Epithelial cell of esophagus (primary cell): Measurements from ENCODE around the gene PKIG.

ENCODE experiments used
- DNase-seq: peaks from one replicate; pipeline ENCODE4 v3.0.0; 2010; ENCODE audit warnings: low read depth
- H3K4me3 ChIP-seq: 2 replicates; pipeline ENCODE4 v1.5.1; 2011; ENCODE audit warnings: mild to moderate bottlenecking, low read length, control low read depth
- TF ChIP-seq, protein P1 (sequence below): IDR thresholded peaks from 2 replicates; pipeline ENCODE4 v1.5.1; 2011; ENCODE audit warnings: low read depth, mild to moderate bottlenecking, low read length, control low read depth, inconsistent platforms; ENCODE audit not compliant: insufficient read depth; ENCODE audit errors: missing control alignments

The PKIG gene

DNA sequence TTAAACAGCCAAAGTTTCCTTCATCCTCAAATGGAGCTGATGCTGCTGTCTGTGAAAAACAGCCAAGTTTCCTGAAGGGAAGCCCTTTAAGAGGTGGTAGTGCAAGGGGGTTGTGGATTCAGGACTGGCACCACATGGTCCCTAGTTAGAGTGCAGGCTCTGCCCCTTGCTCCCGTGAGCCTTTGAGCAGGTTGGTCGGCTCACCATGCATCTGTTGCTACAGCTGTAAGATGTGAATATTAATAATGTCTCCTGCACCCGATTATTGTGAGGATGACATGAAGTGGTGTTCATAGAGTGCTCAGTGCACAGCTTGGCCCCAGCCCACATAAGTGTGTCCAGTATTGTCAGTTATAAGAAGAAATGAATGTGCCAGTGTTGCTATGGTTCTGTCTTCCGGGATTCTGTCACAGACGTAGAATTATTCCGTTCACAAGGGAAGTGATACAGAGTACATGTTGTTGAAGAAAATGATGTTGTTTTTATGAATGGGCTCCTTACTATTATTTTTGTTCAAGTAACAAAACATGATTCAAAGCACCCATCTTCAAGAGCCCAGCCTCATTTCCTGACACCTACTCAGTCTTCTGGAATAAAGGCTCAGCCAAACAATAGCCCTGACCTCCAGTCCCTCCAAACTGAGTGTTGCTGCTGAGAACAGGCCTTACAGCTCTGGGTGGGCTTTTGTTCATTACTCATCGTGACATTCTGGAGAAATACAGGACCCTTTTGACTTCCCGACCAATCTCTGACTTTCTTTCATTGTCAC, 2.9 kb upstream of the PKIG start:
- no peak for DNase-seq
- H3K4me3 ChIP-seq: no peak overlapping the region
- TF ChIP-seq, protein P1, sequence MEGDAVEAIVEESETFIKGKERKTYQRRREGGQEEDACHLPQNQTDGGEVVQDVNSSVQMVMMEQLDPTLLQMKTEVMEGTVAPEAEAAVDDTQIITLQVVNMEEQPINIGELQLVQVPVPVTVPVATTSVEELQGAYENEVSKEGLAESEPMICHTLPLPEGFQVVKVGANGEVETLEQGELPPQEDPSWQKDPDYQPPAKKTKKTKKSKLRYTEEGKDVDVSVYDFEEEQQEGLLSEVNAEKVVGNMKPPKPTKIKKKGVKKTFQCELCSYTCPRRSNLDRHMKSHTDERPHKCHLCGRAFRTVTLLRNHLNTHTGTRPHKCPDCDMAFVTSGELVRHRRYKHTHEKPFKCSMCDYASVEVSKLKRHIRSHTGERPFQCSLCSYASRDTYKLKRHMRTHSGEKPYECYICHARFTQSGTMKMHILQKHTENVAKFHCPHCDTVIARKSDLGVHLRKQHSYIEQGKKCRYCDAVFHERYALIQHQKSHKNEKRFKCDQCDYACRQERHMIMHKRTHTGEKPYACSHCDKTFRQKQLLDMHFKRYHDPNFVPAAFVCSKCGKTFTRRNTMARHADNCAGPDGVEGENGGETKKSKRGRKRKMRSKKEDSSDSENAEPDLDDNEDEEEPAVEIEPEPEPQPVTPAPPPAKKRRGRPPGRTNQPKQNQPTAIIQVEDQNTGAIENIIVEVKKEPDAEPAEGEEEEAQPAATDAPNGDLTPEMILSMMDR: no peak

DNA sequence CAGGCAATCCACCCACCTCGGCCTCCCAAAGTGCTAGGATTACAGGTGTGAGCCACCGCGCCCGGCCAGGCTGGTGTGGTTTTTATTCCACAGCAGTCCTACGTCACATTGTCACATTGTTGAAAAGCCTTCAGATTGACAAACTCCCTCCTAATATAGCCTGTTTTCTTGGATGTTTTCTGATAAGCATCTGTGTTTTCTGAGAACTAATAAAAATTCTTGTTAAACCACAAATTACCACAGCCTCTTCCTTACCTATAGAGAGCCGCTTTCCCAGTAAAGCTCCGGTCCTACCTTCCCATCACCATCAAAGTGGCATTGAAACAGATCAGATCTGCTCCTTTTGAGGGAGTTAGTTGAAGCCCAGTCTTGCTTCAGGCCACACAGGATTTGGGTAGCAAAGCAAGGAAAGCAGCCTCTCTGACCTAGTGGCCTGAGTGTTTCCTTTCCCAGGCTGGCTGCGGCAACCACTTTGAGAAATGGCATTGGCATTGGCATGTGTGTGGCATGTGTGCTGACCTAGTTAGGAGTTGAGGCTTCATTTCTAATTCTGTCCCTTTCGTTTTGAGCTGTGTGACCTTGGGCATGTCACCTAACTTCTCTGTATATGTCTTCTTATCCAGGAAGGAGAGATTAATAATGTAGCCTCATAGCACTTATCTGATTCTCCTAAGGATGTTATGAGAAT, 1.7 kb upstream of the PKIG start:
- TF ChIP-seq, protein P1: no peak
- H3K4me3 ChIP-seq: no peak overlapping the region
- DNase-seq: no peak

DNA sequence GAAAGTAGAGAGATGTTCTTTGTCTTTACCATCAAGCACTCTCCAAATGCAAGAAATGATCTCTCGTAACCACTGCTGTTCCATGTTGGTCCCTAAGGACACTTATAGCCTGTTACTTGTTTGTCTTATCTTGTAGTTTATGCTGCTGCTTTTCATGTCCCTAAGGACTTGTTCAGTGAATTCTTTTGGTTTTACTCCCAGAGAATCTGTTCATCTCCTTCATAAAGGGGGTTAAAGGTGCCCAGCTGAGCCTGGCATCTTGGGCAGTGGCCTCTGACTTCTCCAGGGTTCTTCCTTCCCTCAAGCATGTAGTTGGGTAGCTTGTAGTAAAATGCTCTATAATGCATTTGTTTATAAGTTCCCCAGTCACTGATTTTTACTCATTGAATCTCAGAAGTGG, 864 bp upstream of the PKIG start:
- no peak overlapping the region for H3K4me3 ChIP-seq
- TF ChIP-seq, protein P1: no peak
- DNase-seq: no peak

DNA sequence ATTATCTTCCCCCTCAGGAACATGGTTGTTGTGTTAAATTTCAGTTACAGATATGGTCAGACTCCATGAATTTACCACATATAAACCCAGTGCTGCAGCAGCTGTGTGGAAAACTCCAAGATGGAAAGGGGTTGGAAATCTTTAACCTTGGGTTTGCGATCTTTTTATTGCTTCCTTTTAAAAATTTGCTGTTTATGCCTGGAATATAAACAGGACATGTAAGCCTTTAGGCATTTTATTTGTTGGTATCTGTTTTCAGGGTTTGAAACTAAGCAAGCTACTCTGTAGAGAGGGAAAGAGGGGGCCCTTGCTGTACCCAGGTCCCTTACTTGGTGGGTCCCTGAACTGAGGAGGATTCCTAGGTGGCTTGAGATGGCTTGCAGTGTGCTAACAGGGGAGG, 778 bp downstream of the PKIG start:
- TF ChIP-seq, protein P1: no peak
- DNase-seq: no peak
- H3K4me3 ChIP-seq: no peak overlapping the region

DNA sequence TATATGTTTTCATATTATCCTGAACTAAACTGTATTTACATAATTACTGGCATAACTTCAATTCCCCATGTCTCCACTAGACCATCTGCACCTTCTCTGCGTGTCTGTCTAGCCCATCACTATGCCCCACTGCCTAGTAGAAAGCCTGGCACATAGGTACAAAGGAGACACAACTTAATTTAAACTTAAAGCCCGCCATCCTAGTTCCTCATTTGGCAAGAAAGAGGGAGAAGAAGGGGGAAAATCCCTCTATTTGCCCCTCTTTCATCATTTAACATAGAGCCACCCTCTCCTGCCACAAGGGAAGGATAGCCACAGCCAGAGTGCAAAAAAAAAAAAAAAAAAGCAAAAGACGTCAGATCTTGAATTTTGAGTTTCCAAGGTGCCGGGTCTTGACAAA, 1.8 kb downstream of the PKIG start:
- DNase-seq: no peak
- TF ChIP-seq, protein P1: no peak
- no peak overlapping the region for H3K4me3 ChIP-seq

DNA sequence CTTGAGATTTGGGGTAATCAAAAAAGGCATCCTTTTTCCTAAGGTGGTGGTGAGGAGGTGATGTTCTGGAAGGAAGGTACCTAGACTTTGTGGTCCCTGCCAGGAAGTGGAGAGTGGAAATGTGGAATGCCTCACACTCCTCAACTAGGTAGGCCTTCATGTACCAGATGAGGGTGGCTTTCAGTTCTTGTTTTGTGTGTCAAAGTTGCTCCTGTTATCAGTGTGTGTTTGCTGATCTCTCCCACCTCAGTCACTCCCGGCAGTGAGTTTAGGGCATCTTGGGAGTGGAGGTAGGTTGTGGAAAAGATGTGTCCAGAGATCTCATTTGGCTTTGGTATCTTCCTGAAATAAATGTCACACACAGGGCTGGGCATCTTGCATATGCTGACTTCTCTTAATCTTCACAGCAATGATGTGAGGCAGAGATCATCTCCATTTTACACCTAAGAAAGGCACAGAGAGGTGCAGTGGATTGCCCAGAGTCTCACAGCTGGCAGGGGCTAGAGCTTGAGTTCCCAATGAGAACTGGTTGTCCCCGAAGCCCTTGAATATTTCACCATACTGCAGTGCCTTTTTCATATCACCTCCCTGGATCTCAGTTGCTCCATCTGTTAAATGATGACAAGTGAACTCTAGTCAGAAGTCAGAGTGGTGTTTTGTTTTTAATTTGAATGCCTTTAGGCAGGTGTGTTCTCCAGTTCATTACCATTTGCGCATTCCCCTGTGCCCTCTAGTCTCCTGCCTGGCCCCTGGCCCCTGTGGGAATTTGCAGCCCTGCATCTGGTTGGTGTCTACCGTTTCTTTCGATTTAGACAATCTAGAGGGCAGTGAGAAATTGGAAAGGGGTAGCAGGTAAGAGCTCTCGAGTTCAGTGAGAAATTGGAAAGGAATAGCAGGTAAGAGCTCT, 2.9 kb downstream of the PKIG start:
- no peak for DNase-seq
- TF ChIP-seq, protein P1: no peak
- no peak overlapping the region for H3K4me3 ChIP-seq
